IMR-90 (cell line): ENCODE results near the gene SP2. TPM values are rescaled to one million over a fixed set of nuclear protein-coding genes. Genes with fewer than 3 reads are reported as not detected.
A peak's percentile ranks its signal among the peaks of the same experiment; 100 is the strongest.

ENCODE experiments used
- ATAC-seq: fragments of 200-7000 bp; cut with Tn5 transposase; 2 replicates; pipeline ENCODE4 v1.9.1; 2020; ENCODE audit warnings: low read depth, mild to moderate bottlenecking, moderate library complexity
- BruUV-seq: library from RNA; stranded (reverse); fragments of 400-500 nt; replicated peaks from 2 replicates; lab custom pipeline; 2021; lab: Mats Ljungman, UMichigan
- CTCF ChIA-PET: fragments of 300-600 bp; formaldehyde crosslinking; extraction: SDS; loops from one replicate; lab custom pipeline; 2021; ENCODE audit warnings: antibody characterized with exemption; lab: Yijun Ruan, JAX
- POLR2A ChIA-PET: fragments of 300-600 bp; sonication (Branson Sonifier 250); formaldehyde crosslinking; loops from one replicate; lab custom pipeline; 2022; ENCODE audit warnings: antibody characterized with exemption; ENCODE audit not compliant: unreplicated experiment; lab: Charles Lee
- DNase-seq: peaks from one replicate; pipeline ENCODE4 v3.0.0; 2013
- H2AFZ ChIP-seq: replicated peaks from 2 replicates; pipeline ENCODE3; 2013; ENCODE audit warnings: low read length, mild to moderate bottlenecking; ENCODE audit not compliant: poor library complexity
- H2AK5ac ChIP-seq: 2 replicates; pipeline ENCODE4 v1.6.1; 2013; ENCODE audit warnings: low read depth, low read length, inconsistent platforms
- H2AK9ac ChIP-seq: replicated peaks from 2 replicates; pipeline ENCODE3; 2013; ENCODE audit warnings: mild to moderate bottlenecking, low read depth, low read length, moderate library complexity; ENCODE audit not compliant: poor library complexity
- H2BK120ac ChIP-seq: 2 replicates; pipeline ENCODE4 v1.6.1; 2013; ENCODE audit warnings: low read depth, low read length, inconsistent platforms
- H2BK15ac ChIP-seq: 3 replicates; pipeline ENCODE4 v1.6.1; 2013; ENCODE audit warnings: low read depth, low read length, inconsistent platforms
- H2BK20ac ChIP-seq: 2 replicates; pipeline ENCODE4 v1.6.1; 2013; ENCODE audit warnings: low read depth, mild to moderate bottlenecking, inconsistent platforms, low read length, moderate library complexity
- H2BK5ac ChIP-seq: 2 replicates; pipeline ENCODE4 v1.6.1; 2013; ENCODE audit warnings: mild to moderate bottlenecking, low read depth, low read length, inconsistent platforms; ENCODE audit not compliant: poor library complexity, severe bottlenecking
- H3K14ac ChIP-seq: replicated peaks from 2 replicates; pipeline ENCODE4 v1.6.1; 2013; ENCODE audit warnings: low read depth, low read length, inconsistent platforms
- H3K18ac ChIP-seq: 2 replicates; pipeline ENCODE4 v1.6.1; 2013; ENCODE audit warnings: low read depth, low read length, control low read depth
- H3K23ac ChIP-seq: 2 replicates; pipeline ENCODE4 v1.6.1; 2013; ENCODE audit warnings: low read depth, low read length, inconsistent platforms
- H3K27ac ChIP-seq: 2 replicates; pipeline ENCODE4 v1.5.1; 2013; ENCODE audit warnings: mild to moderate bottlenecking, control low read depth, low read length; ENCODE audit not compliant: insufficient read depth
- H3K27me3 ChIP-seq: 2 replicates; pipeline ENCODE4 v1.6.1; 2013; ENCODE audit warnings: low read length; ENCODE audit not compliant: control insufficient read depth, insufficient read depth
- H3K36me3 ChIP-seq: 2 replicates; pipeline ENCODE4 v1.6.1; 2013; ENCODE audit warnings: low read length, mixed read lengths; ENCODE audit not compliant: control insufficient read depth, insufficient read depth
- H3K4ac ChIP-seq: 2 replicates; pipeline ENCODE4 v1.6.1; 2013; ENCODE audit warnings: low read depth, low read length, inconsistent platforms
- H3K4me1 ChIP-seq: 2 replicates; pipeline ENCODE4 v1.6.1; 2013; ENCODE audit warnings: low read length, mixed read lengths; ENCODE audit not compliant: control insufficient read depth, insufficient read depth
- H3K4me2 ChIP-seq: 2 replicates; pipeline ENCODE4 v1.6.1; 2013; ENCODE audit warnings: low read depth, mild to moderate bottlenecking, control low read depth, low read length, moderate library complexity
- H3K4me3 ChIP-seq: 2 replicates; pipeline ENCODE4 v1.5.1; 2013; ENCODE audit warnings: low read depth, mild to moderate bottlenecking, control low read depth, low read length, moderate library complexity; ENCODE audit not compliant: insufficient read depth
- H3K56ac ChIP-seq: 2 replicates; pipeline ENCODE4 v1.6.1; 2013; ENCODE audit warnings: low read length, inconsistent platforms; ENCODE audit not compliant: insufficient read depth; ENCODE audit errors: extremely low read depth
- H3K79me1 ChIP-seq, 2 experiments: 2 replicates each; pipeline ENCODE4 v1.6.1; 2013; ENCODE audit warnings: low read length in 2 of 2, inconsistent platforms in 1 of 2, low read depth in 1 of 2
- H3K9ac ChIP-seq: 2 replicates; pipeline ENCODE4 v1.6.1; 2013; ENCODE audit warnings: low read depth, low read length, control low read depth
- H3K9me1 ChIP-seq: 2 replicates; pipeline ENCODE4 v1.6.1; 2013; ENCODE audit warnings: low read length, inconsistent platforms; ENCODE audit not compliant: insufficient read depth
- H3K9me3 ChIP-seq: 2 replicates; pipeline ENCODE4 v1.6.1; 2013; ENCODE audit warnings: low read length; ENCODE audit not compliant: control insufficient read depth, insufficient read depth
- H4K20me1 ChIP-seq: 2 replicates; pipeline ENCODE4 v1.6.1; 2013; ENCODE audit warnings: low read length, inconsistent platforms; ENCODE audit not compliant: insufficient read depth
- H4K5ac ChIP-seq: 2 replicates; pipeline ENCODE4 v1.6.1; 2013; ENCODE audit warnings: mild to moderate bottlenecking, low read depth, low read length, control low read depth
- H4K8ac ChIP-seq, 2 experiments: 2 replicates each; pipeline ENCODE4 v1.6.1; 2013; ENCODE audit warnings: low read depth in 2 of 2, low read length in 2 of 2, control low read depth in 1 of 2, inconsistent platforms in 1 of 2
- H4K91ac ChIP-seq: 2 replicates; pipeline ENCODE4 v1.6.1; 2013; ENCODE audit warnings: low read depth, low read length, inconsistent platforms; ENCODE audit not compliant: insufficient read depth
- BHLHE40 ChIP-seq: fragments of 150-350 bp; IDR thresholded peaks from 2 replicates; pipeline ENCODE4 v1.6.1; 2016; ENCODE audit warnings: mild to moderate bottlenecking, low read depth, low read length
- CEBPB ChIP-seq: IDR thresholded peaks from 2 replicates; pipeline ENCODE4 v1.6.1; 2012; ENCODE audit warnings: low read depth, low read length, improper control_type of control experiment
- CHD1 ChIP-seq: IDR thresholded peaks from 2 replicates; pipeline ENCODE4 v1.6.1; 2012; ENCODE audit warnings: low read depth, low read length, improper control_type of control experiment
- ELK1 ChIP-seq: fragments of 150-350 bp; IDR thresholded peaks from 2 replicates; pipeline ENCODE4 v1.6.1; 2016; ENCODE audit warnings: low read depth, mild to moderate bottlenecking, low read length, moderate library complexity, borderline replicate concordance
- FOS ChIP-seq: fragments of 150-350 bp; IDR thresholded peaks from 2 replicates; pipeline ENCODE4 v1.6.1; 2016; ENCODE audit warnings: low read depth, low read length
- MAFK ChIP-seq: IDR thresholded peaks from 2 replicates; pipeline ENCODE4 v1.6.1; 2012; ENCODE audit warnings: low read depth, low read length, improper control_type of control experiment
- MAZ ChIP-seq: IDR thresholded peaks from 2 replicates; pipeline ENCODE4 v1.6.1; 2012; ENCODE audit warnings: low read depth, mild to moderate bottlenecking, low read length, improper control_type of control experiment, moderate library complexity, borderline replicate concordance
- MXI1 ChIP-seq: IDR thresholded peaks from 2 replicates; pipeline ENCODE4 v1.6.1; 2012; ENCODE audit warnings: low read depth, mild to moderate bottlenecking, low read length, moderate library complexity, borderline replicate concordance
- NFE2L2 ChIP-seq: fragments of 150-350 bp; IDR thresholded peaks from 2 replicates; pipeline ENCODE4 v1.6.1; 2016; ENCODE audit warnings: low read depth, mild to moderate bottlenecking, low read length
- POLR2A ChIP-seq: IDR thresholded peaks from 2 replicates; pipeline ENCODE4 v1.6.1; 2012; ENCODE audit warnings: mild to moderate bottlenecking, low read depth, low read length
- RAD21 ChIP-seq: IDR thresholded peaks from 2 replicates; pipeline ENCODE4 v1.6.1; 2012; ENCODE audit warnings: low read length, improper control_type of control experiment
- RCOR1 ChIP-seq: IDR thresholded peaks from 2 replicates; pipeline ENCODE4 v1.6.1; 2012; ENCODE audit warnings: mild to moderate bottlenecking, low read length, improper control_type of control experiment; ENCODE audit not compliant: insufficient replicate concordance
- RFX5 ChIP-seq: IDR thresholded peaks from 2 replicates; pipeline ENCODE4 v1.8.0; 2012; ENCODE audit warnings: low read depth, mild to moderate bottlenecking, low read length, moderate library complexity
- SMC3 ChIP-seq: fragments of 150-350 bp; IDR thresholded peaks from 2 replicates; pipeline ENCODE4 v1.6.1; 2016; ENCODE audit warnings: low read depth, mild to moderate bottlenecking, antibody characterized with exemption, low read length, moderate library complexity
- WGBS, 2 experiments: methylation state at CpG; one replicate each; pipeline versions ENCODE4 v1.1.5 to v1.1.7; 2013; ENCODE audit warnings: missing lambda C conversion rate in 2 of 2; ENCODE audit not compliant: insufficient read length in 1 of 2; ENCODE audit errors: extremely low coverage in 2 of 2; 5-methylcytosine and 5-hydroxymethylcytosine counted together
- dilution Hi-C: fragments of 300-500 bp; cut with HindIII; formaldehyde crosslinking; loops from one replicate; pipeline ENCODE4 v1.14.3; 2018; ENCODE audit warnings: low sequenced_read_pairs; ENCODE audit not compliant: unreplicated experiment
- in situ Hi-C: fragments of 300-500 bp; cut with MboI; formaldehyde crosslinking; loops from 3 replicates; pipeline ENCODE4 v1.14.3; 2019; ENCODE audit warnings: low sequenced_read_pairs, inconsistent platforms, mixed read lengths
- intact Hi-C: fragments of 100-400 bp; cut with micrococcal nuclease; formaldehyde crosslinking; loops from 2 replicates; pipeline ENCODE4 v1.10.0; 2022
- polyA plus RNA-seq, 3 experiments: library from polyadenylated mRNA; depleted of rRNA; stranded (reverse); fragments of >200 nt; gene quantifications; 2 replicates each; pipeline ENCODE4 v1.2.3, GENCODE V29; 2012; ENCODE audit warnings: low replicate concordance in 1 of 3
- total RNA-seq: library from RNA; depleted of rRNA; stranded (reverse); fragments of >200 nt; gene quantifications from 2 replicates; pipeline ENCODE4 v1.2.3, GENCODE V29; 2012
- TF ChIP-seq, protein P1 (sequence below): fragments of 150-350 bp; IDR thresholded peaks from 2 replicates; pipeline ENCODE4 v1.6.1; 2017; ENCODE audit warnings: mild to moderate bottlenecking, antibody characterized with exemption, low read length, low read depth

Gene SP2
- total and polyA plus RNA-seq, 2 of the 4 experiments (the other 2 are of a cell fraction), result 0.72 to 13.8 TPM

- no peak overlapping the region for H2AK5ac ChIP-seq
- H4K5ac ChIP-seq, result peak overlapping the region; percentile 0; the same call in 1 of the 2 replicates
- no peak overlapping the region; the same call in 1 of the 2 replicates for H3K14ac ChIP-seq
- no peak overlapping the region for H2AK9ac ChIP-seq
- no peaks in the 10 kb centered on the region for H3K79me1 ChIP-seq
- no peak overlapping the region for H3K56ac ChIP-seq
- H3K23ac ChIP-seq, result no peak overlapping the region
- dilution Hi-C loops (no loop called here), intact Hi-C loops (no loop called here), in situ Hi-C loops (no loop called here)
- DNase-seq (peak; percentile 32), ATAC-seq (peak; percentile 46)
- H3K9ac ChIP-seq, result no peak overlapping the region
- H2BK20ac ChIP-seq, result no peak overlapping the region
- H3K4ac ChIP-seq, result no peak overlapping the region
- no peak overlapping the region for H2BK15ac ChIP-seq
- peak overlapping the region; percentile 65 for H2AFZ ChIP-seq
- TF ChIP-seq, protein P1, sequence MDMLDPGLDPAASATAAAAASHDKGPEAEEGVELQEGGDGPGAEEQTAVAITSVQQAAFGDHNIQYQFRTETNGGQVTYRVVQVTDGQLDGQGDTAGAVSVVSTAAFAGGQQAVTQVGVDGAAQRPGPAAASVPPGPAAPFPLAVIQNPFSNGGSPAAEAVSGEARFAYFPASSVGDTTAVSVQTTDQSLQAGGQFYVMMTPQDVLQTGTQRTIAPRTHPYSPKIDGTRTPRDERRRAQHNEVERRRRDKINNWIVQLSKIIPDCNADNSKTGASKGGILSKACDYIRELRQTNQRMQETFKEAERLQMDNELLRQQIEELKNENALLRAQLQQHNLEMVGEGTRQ, result no peak
- TF ChIP-seq BHLHE40, result no peak
- TF ChIP-seq CEBPB, result no peak
- no peak for TF ChIP-seq MAZ
- TF ChIP-seq CHD1, result no peak
- no peak for TF ChIP-seq MAFK
- no peak for TF ChIP-seq RCOR1
- TF ChIP-seq POLR2A, result no peak
- no peak for TF ChIP-seq FOS
- TF ChIP-seq RFX5, result no peak
- no peak for TF ChIP-seq SMC3
- no peak for TF ChIP-seq RAD21
- no peak for TF ChIP-seq MXI1
- TF ChIP-seq NFE2L2, result no peak
- no peak for TF ChIP-seq ELK1
- no peak overlapping the region for H2BK120ac ChIP-seq
- peaks cover 9% of the 10 kb centered on the region for H3K4me1 ChIP-seq
- no peak overlapping the region for H3K27ac ChIP-seq
- CTCF ChIA-PET, result interaction anchor here (0.9 to 4.8 kb wide), 2 partner anchors 7 to 40 kb away, joined by 4 to 18 read pairs; partner anchors contain the start of gene SCRN2
- no peaks in the 10 kb centered on the region for H3K9me1 ChIP-seq
- peak overlapping the region in 1 of 2 experiments; percentile 46; a peak in 1 of 4 replicates for H4K8ac ChIP-seq
- H3K9me3 ChIP-seq, result no peaks in the 10 kb centered on the region
- 60% methylated on average over 1 of the region's 7 CpGs; no CpG with 5 or more reads in 1 of the 2 experiments for WGBS, 2 experiments
- H4K20me1 ChIP-seq, result no peaks in the 10 kb centered on the region
- no peak overlapping the region for H3K18ac ChIP-seq
- no TSS peak for BruUV-seq
- no peaks in the 10 kb centered on the region for H3K36me3 ChIP-seq
- no peak overlapping the region for H3K4me3 ChIP-seq
- H3K27me3 ChIP-seq, result peaks cover 8% of the 10 kb centered on the region
- POLR2A ChIA-PET, result no interaction called here
- H2BK5ac ChIP-seq, result no peak overlapping the region
- H4K91ac ChIP-seq, result no peak overlapping the region
- H3K4me2 ChIP-seq, result peak overlapping the region; percentile 60
These were observed 13.8 kb upstream of the SP2 start for GRCh38 chr17:47882247-47882646.
